GM21515 (cell line): ENCODE data around the gene KLLN.
"Not testable (repeated sequence)": the region's sequence is repeated elsewhere in the genome, so short reads cannot be mapped to it uniquely, and the experiment has no call there.

Experiments
- ATAC-seq: cut with Tn5 transposase; IDR thresholded peaks from one replicate; pipeline ENCODE4 v1.9.1; 2021; ENCODE audit not compliant: unreplicated experiment

The KLLN gene, protein sequence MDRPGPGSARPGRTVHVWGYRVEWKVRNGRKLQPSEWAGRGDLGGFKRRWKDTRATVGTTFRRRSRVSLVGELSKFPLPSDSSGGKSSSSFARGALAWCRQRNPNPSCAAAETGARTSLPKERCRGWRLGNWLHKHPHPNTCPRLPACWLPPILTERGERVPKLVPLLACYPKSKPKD

DNA sequence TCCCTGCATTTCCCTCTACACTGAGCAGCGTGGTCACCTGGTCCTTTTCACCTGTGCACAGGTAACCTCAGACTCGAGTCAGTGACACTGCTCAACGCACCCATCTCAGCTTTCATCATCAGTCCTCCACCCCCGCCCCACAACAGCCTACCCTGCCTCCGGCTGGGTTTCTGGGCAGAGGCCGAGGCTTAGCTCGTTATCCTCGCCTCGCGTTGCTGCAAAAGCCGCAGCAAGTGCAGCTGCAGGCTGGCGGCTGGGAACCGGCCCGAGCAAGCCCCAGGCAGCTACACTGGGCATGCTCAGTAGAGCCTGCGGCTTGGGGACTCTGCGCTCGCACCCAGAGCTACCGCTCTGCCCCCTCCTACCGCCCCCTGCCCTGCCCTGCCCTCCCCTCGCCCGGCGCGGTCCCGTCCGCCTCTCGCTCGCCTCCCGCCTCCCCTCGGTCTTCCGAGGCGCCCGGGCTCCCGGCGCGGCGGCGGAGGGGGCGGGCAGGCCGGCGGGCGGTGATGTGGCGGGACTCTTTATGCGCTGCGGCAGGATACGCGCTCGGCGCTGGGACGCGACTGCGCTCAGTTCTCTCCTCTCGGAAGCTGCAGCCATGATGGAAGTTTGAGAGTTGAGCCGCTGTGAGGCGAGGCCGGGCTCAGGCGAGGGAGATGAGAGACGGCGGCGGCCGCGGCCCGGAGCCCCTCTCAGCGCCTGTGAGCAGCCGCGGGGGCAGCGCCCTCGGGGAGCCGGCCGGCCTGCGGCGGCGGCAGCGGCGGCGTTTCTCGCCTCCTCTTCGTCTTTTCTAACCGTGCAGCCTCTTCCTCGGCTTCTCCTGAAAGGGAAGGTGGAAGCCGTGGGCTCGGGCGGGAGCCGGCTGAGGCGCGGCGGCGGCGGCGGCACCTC lies at the start of gene KLLN, which contains the start of gene PTEN:
Gene KLLN, minus strand, starts transcription at position 481 of the 891 bp plus-strand sequence. CDS start 1,046 bp downstream, outside the sequence.
Gene PTEN, plus strand, starts transcription at position 573 of the 891 bp plus-strand sequence. CDS start 845 bp downstream, outside the sequence.
- ATAC-seq = peak; percentile 26

DNA sequence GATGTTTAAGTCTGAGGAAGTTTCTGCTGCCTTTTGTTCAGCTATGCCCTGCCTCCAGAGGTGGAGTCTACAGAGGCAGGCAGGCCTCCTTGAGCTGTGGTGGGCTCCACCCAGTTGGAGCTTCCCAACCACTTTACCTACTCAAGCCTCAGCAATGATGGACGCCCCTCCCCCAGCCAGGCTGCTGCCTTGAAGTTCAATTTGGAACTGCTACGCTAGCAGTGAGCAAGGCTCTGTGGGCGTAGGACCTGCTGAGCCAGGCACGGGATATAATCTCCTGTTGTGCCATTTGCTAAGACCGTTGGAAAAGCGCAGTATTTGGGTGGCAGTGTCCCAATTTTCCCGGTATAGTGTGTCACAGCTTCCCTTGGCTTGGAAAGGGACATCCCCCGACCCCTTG lies 40.1 kb upstream of the KLLN start:
- not testable (repeated sequence) for ATAC-seq

- not testable (repeated sequence) for ATAC-seq
Observed at GRCh38 chr10:87897957-87898356, 34.6 kb upstream of the KLLN start.

- no peak for ATAC-seq
Observed at GRCh38 chr10:87896216-87896615, 32.9 kb upstream of the KLLN start.

DNA sequence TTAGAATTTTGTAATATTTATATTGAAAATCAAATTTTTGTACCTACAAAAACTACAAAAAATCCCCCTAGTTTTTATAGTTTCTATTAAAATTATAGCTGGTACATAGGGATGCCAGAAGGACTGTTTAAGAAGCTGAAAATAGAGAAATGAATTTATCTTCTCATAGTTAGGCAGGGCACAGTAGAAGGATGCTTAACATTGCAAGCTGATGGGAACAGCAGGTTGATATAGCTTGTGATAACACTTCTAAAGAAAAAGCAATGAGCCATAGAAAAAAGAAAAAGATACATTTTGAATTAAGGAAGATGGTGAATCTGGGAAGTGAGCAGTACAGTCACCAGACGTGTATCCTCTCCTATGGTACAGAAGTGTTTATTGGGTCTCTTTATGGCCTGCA lies 32.1 kb upstream of the KLLN start:
- no peak for ATAC-seq

GRCh38 chr10:87887548-87888289 lies 24.4 kb upstream of the KLLN start:
- ATAC-seq = no peak

DNA sequence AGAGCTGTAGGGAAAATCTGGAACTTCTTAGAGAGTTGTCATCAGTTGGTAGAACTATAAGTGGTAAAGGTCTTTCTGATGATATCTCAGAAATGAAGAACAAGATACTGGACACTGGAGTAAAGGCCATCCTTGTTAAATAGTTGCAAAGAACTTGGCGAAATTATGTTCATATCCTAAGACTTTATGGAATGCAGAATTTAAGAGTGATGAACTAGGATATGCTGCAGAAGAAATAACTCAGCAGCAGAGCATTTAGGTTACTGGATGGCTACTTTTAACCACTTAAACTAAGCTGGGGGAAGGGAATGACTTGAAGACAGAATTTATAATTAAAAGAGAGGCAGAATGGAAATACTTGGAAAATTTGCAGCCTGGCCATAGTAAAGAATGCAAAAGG lies 23.8 kb upstream of the KLLN start:
- ATAC-seq = no peak

- ATAC-seq = no peak
Observed at GRCh38 chr10:87886635-87887034, 23.3 kb upstream of the KLLN start.

GRCh38 chr10:87882555-87883294 lies 19.4 kb upstream of the KLLN start:
- no peak for ATAC-seq

DNA sequence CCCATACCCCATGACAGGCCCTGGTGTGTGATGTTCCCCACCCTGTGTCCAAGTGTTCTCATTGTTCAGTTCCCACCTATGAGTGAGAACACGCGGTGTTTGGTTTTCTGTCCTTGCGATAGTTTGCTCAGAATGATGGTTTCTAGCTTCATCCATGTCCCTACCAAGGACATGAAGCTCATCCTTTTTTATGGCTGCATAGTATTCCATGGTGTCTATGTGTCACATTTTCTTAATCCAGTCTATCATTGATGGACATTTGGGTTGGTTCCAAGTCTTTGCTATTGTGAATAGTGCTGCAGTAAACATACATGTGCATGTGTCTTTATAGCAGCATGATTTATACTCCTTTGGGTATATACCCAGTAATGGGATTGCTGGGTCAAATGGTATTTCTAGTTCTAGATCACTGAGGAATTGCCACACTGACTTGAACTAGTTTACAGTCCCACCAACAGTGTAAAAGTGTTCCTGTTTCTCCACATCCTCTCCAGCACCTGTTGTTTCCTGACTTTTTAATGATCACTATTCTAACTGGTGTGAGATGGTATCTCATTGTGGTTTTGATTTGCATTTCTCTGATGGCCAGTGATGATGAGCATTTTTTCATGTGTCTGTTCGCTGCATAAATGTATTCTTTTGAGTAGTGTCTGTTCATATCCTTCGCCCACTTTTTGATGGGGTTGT lies 18.2 kb upstream of the KLLN start:
- ATAC-seq = not testable (repeated sequence)

GRCh38 chr10:87880336-87880735 lies 17.0 kb upstream of the KLLN start:
- ATAC-seq = no peak

- ATAC-seq = no peak
Observed at GRCh38 chr10:87878664-87879459, 15.5 kb upstream of the KLLN start.

GRCh38 chr10:87875929-87876571 lies 12.7 kb upstream of the KLLN start:
- ATAC-seq = no peak

DNA sequence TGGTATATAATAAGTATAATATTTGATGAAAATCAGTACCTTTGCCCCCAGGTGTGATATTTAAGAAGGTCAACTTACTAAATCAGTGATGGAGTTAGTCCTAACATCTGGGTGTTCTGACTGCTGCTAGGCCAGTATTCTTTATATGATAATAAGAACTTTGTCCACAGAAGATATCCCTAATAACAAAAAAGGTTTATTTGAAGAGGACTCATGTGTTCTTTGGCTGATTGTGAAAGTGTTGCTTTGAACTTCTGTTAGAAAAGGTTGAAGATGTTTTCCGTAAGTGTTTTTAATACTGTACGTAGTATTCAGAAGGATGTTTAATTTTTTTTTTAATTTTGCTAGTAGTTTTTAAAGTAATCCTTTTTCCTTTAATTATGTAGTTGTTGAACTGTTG lies 10.3 kb upstream of the KLLN start:
- no peak for ATAC-seq

GRCh38 chr10:87872828-87873227 lies 9.5 kb upstream of the KLLN start:
- no peak for ATAC-seq

GRCh38 chr10:87869773-87870551 lies 6.6 kb upstream of the KLLN start:
- no peak for ATAC-seq

DNA sequence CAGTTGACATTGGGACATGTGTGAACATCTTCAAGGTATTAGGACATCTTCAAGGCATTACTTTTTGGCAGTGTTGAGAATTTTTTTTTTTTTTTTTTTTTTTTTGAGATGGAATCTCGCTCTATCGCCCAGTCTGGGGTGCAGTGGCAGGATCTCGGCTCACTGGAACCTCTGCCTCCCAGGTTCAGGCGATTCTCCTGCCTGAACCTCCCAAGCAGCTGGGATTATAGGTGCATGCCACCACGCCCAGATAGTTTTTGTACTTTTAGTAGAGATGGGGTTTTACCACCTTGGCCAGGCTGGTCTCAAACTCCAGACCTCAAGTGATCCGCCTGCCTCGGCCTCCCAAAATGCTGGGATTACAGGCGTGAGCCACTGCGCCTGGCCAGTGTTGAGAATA lies 5.8 kb upstream of the KLLN start:
- ATAC-seq = not testable (repeated sequence)

DNA sequence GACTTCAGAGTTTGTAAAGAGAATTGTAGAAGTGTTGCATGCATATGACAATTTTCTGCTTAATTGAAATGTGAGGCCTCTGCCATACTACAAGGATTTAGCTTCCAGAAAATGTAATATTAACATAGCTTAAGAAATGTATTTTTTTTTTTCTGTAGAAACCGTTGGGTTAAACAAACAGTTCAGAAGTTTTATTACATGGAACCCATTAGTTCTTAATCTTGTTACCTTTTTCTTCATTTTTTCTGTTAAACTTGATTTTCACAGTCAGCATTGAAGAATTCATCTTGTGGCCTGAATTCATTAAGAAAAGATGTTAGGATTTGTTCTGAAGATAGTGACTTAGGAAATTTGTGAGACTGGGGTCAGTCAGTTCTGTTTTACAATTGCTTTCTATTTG lies 4.9 kb upstream of the KLLN start:
- ATAC-seq = no peak
